ENCODE results near the gene SMAGP.
A peak's percentile ranks its signal among the peaks of the same experiment; 100 is the strongest.
"Not testable (repeated sequence)": the region's sequence is repeated elsewhere in the genome, so short reads cannot be mapped to it uniquely, and the experiment has no call there.

Gene SMAGP

GRCh38 chr12:51242876-51243275 is 27.3 kb downstream of the SMAGP start:
- Histone ChIP-seq H3K9me3 (ENCODE audit: control insufficient read depth, low read length) (no peaks in the 10 kb centered on the region), H3K27ac (ENCODE audit: insufficient read depth, low read depth, low read length, poor library complexity, severe bottlenecking) (no peak overlapping the region), H3K4me1 (ENCODE audit: control insufficient read depth, insufficient read depth, low read length) (peaks cover 12% of the 10 kb centered on the region), H3K4me3 (ENCODE audit: insufficient read depth, low read depth, low read length) (no peak overlapping the region), H3K27me3 (ENCODE audit: control insufficient read depth, insufficient read depth, low read length, poor library complexity, severe bottlenecking) (no peaks in the 10 kb centered on the region), H3K36me3 (ENCODE audit: control insufficient read depth, insufficient read depth, low read length) (peaks cover 27% of the 10 kb centered on the region)
- 94 to 96% methylated on average over 7 of the region's 7 CpGs for WGBS, 2 experiments

DNA sequence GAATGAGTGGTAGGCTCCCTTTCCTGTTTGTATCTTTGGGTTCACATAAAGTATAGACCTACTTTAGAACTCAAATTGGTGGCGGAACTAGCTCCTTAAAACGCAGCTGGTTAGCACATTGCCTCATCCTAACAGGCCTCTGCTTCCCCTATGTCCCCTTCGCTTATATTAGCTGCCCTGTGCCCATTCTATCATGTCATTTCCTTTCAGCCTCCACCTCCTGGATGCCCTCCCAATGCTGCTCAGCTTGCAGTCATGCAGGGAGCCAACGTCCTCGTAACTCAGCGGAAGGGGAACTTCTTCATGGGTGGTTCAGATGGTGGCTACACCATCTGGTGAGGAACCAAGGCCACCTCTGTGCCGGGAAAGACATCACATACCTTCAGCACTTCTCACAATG is 28.1 kb downstream of the SMAGP start:
- no peaks in the 10 kb centered on the region for H3K9me3 ChIP-seq (ENCODE audit: control insufficient read depth, low read length)
- WGBS, 2 experiments = 90 to 97% methylated on average over 6 of the region's 7 CpGs
- H3K36me3 ChIP-seq (ENCODE audit: control insufficient read depth, insufficient read depth, low read length) = peaks cover 27% of the 10 kb centered on the region
- no peak overlapping the region for H3K27ac ChIP-seq (ENCODE audit: insufficient read depth, low read depth, low read length, poor library complexity, severe bottlenecking)
- peaks cover 5% of the 10 kb centered on the region for H3K4me1 ChIP-seq (ENCODE audit: control insufficient read depth, insufficient read depth, low read length)
- H3K27me3 ChIP-seq (ENCODE audit: control insufficient read depth, insufficient read depth, low read length, poor library complexity, severe bottlenecking) = no peaks in the 10 kb centered on the region
- no peak overlapping the region for H3K4me3 ChIP-seq (ENCODE audit: insufficient read depth, low read depth, low read length)

- peaks cover 27% of the 10 kb centered on the region for H3K36me3 ChIP-seq (ENCODE audit: control insufficient read depth, insufficient read depth, low read length)
- 81 to 97% methylated on average over 2 of the region's 2 CpGs for WGBS, 2 experiments
- no peak overlapping the region for H3K27ac ChIP-seq (ENCODE audit: insufficient read depth, low read depth, low read length, poor library complexity, severe bottlenecking)
- H3K27me3 ChIP-seq (ENCODE audit: control insufficient read depth, insufficient read depth, low read length, poor library complexity, severe bottlenecking) = no peaks in the 10 kb centered on the region
- no peaks in the 10 kb centered on the region for H3K9me3 ChIP-seq (ENCODE audit: control insufficient read depth, low read length)
- H3K4me1 ChIP-seq (ENCODE audit: control insufficient read depth, insufficient read depth, low read length) = peaks cover 4% of the 10 kb centered on the region
- no peak overlapping the region for H3K4me3 ChIP-seq (ENCODE audit: insufficient read depth, low read depth, low read length)
These were observed 29.2 kb downstream of the SMAGP start for GRCh38 chr12:51240971-51241370.

GRCh38 chr12:51238510-51239334 is 31.5 kb downstream of the SMAGP start, which contains the start of gene DAZAP2:
TSS of gene DAZAP2 (plus strand) at chr12:51238826. CDS start at chr12:51238908, 82 bp downstream.
- Histone ChIP-seq H3K27me3 (ENCODE audit: control insufficient read depth, insufficient read depth, low read length, poor library complexity, severe bottlenecking) (no peaks in the 10 kb centered on the region), H3K36me3 (ENCODE audit: control insufficient read depth, insufficient read depth, low read length) (peaks cover 27% of the 10 kb centered on the region), H3K9me3 (ENCODE audit: control insufficient read depth, low read length) (no peaks in the 10 kb centered on the region), H3K27ac (ENCODE audit: insufficient read depth, low read depth, low read length, poor library complexity, severe bottlenecking) (peak within 1 kb of the TSS; percentile 97), H3K4me3 (ENCODE audit: insufficient read depth, low read depth, low read length) (peak within 1 kb of the TSS; percentile 100), H3K4me1 (ENCODE audit: control insufficient read depth, insufficient read depth, low read length) (peaks cover 4% of the 10 kb centered on the region)
- WGBS, 2 experiments = 0 to 1% methylated on average over 70 of the region's 70 CpGs

DNA sequence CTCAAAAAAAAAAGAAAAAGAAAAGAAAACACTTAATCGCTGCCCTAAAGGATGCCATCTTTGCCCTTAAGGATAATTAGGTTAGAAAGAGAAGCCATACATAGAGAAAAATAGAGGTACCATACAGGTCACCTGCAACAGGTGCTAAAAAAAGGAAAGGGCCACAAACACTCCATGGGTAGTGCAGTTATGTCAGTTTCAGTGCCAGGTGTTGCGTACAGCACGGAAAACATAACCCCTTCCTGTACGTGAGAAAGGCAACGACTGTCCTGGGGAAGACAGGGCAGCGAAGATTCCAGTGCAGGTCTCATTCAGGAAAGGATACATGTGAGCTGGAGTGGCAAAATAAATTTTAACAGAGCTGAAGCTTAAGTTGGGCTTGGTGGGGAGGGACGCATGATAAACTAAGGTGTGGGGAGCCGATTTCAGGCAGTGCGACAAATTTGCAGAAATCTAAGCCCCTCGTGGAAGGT is 32.1 kb downstream of the SMAGP start:
- H3K36me3 ChIP-seq (ENCODE audit: control insufficient read depth, insufficient read depth, low read length) = peaks cover 27% of the 10 kb centered on the region
- no peaks in the 10 kb centered on the region for H3K9me3 ChIP-seq (ENCODE audit: control insufficient read depth, low read length)
- peak overlapping the region; percentile 31 for H3K27ac ChIP-seq (ENCODE audit: insufficient read depth, low read depth, low read length, poor library complexity, severe bottlenecking)
- peak overlapping the region; percentile 100 for H3K4me3 ChIP-seq (ENCODE audit: insufficient read depth, low read depth, low read length)
- peaks cover 4% of the 10 kb centered on the region for H3K4me1 ChIP-seq (ENCODE audit: control insufficient read depth, insufficient read depth, low read length)
- H3K27me3 ChIP-seq (ENCODE audit: control insufficient read depth, insufficient read depth, low read length, poor library complexity, severe bottlenecking) = no peaks in the 10 kb centered on the region
- 56 to 58% methylated on average over 10 of the region's 10 CpGs for WGBS, 2 experiments

GRCh38 chr12:51234530-51234929 is 35.7 kb downstream of the SMAGP start:
- H3K9me3 ChIP-seq (ENCODE audit: control insufficient read depth, low read length) = no peaks in the 10 kb centered on the region
- H3K27me3 ChIP-seq (ENCODE audit: control insufficient read depth, insufficient read depth, low read length, poor library complexity, severe bottlenecking) = no peaks in the 10 kb centered on the region
- no peaks in the 10 kb centered on the region for H3K36me3 ChIP-seq (ENCODE audit: control insufficient read depth, insufficient read depth, low read length)
- WGBS, 2 experiments = 93 to 99% methylated on average over 5 of the region's 5 CpGs
- no peak overlapping the region for H3K4me3 ChIP-seq (ENCODE audit: insufficient read depth, low read depth, low read length)
- no peak overlapping the region for H3K27ac ChIP-seq (ENCODE audit: insufficient read depth, low read depth, low read length, poor library complexity, severe bottlenecking)
- no peaks in the 10 kb centered on the region for H3K4me1 ChIP-seq (ENCODE audit: control insufficient read depth, insufficient read depth, low read length)

- Histone ChIP-seq H3K27me3 (ENCODE audit: control insufficient read depth, insufficient read depth, low read length, poor library complexity, severe bottlenecking) (no peaks in the 10 kb centered on the region), H3K27ac (ENCODE audit: insufficient read depth, low read depth, low read length, poor library complexity, severe bottlenecking) (no peak overlapping the region), H3K36me3 (ENCODE audit: control insufficient read depth, insufficient read depth, low read length) (no peaks in the 10 kb centered on the region), H3K4me3 (ENCODE audit: insufficient read depth, low read depth, low read length) (no peak overlapping the region), H3K4me1 (ENCODE audit: control insufficient read depth, insufficient read depth, low read length) (no peaks in the 10 kb centered on the region), H3K9me3 (ENCODE audit: control insufficient read depth, low read length) (no peaks in the 10 kb centered on the region)
These were observed 37.6 kb downstream of the SMAGP start for GRCh38 chr12:51232642-51233041.

GRCh38 chr12:51229116-51229809 is 41.0 kb downstream of the SMAGP start:
- Histone ChIP-seq H3K27ac (ENCODE audit: insufficient read depth, low read depth, low read length, poor library complexity, severe bottlenecking) (no peak overlapping the region), H3K27me3 (ENCODE audit: control insufficient read depth, insufficient read depth, low read length, poor library complexity, severe bottlenecking) (no peaks in the 10 kb centered on the region), H3K4me1 (ENCODE audit: control insufficient read depth, insufficient read depth, low read length) (no peaks in the 10 kb centered on the region), H3K36me3 (ENCODE audit: control insufficient read depth, insufficient read depth, low read length) (no peaks in the 10 kb centered on the region), H3K9me3 (ENCODE audit: control insufficient read depth, low read length) (no peaks in the 10 kb centered on the region), H3K4me3 (ENCODE audit: insufficient read depth, low read depth, low read length) (no peak overlapping the region)
- WGBS, 2 experiments = 95 to 96% methylated on average over 7 of the region's 7 CpGs

- Histone ChIP-seq H3K27me3 (ENCODE audit: control insufficient read depth, insufficient read depth, low read length, poor library complexity, severe bottlenecking) (no peaks in the 10 kb centered on the region), H3K4me3 (ENCODE audit: insufficient read depth, low read depth, low read length) (no peak overlapping the region), H3K4me1 (ENCODE audit: control insufficient read depth, insufficient read depth, low read length) (no peaks in the 10 kb centered on the region), H3K9me3 (ENCODE audit: control insufficient read depth, low read length) (no peaks in the 10 kb centered on the region), H3K36me3 (ENCODE audit: control insufficient read depth, insufficient read depth, low read length) (no peaks in the 10 kb centered on the region), H3K27ac (ENCODE audit: insufficient read depth, low read depth, low read length, poor library complexity, severe bottlenecking) (no peak overlapping the region)
- WGBS, 2 experiments = 94 to 100% methylated on average over 1 of the region's 1 CpG
These were observed 42.3 kb downstream of the SMAGP start for GRCh38 chr12:51227962-51228361.

DNA sequence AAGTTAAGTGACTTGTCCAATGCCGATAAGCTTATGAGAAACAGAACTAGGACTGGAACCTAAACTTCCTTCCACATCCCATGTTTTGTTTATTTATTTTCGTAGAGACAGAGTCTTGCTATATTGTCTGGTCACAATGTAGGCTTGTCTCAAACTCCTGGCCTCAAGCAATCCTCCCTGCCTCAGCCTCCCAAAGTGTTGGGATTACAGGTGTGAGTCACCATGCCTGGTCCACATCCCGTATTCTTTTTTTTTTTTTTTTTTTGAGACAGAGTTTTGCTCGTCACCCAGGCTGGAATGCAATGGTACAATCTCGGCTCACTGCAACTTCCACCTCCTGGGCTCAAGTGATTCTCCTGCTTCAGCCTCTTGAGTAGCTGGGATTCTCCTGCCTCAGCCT is 43.1 kb downstream of the SMAGP start:
- 95 to 97% methylated on average over 5 of the region's 5 CpGs for WGBS, 2 experiments
- not testable (repeated sequence) for H3K27ac ChIP-seq (ENCODE audit: insufficient read depth, low read depth, low read length, poor library complexity, severe bottlenecking); H3K27me3 ChIP-seq (ENCODE audit: control insufficient read depth, insufficient read depth, low read length, poor library complexity, severe bottlenecking); H3K4me1 ChIP-seq (ENCODE audit: control insufficient read depth, insufficient read depth, low read length); H3K4me3 ChIP-seq (ENCODE audit: insufficient read depth, low read depth, low read length); H3K9me3 ChIP-seq (ENCODE audit: control insufficient read depth, low read length); H3K36me3 ChIP-seq (ENCODE audit: control insufficient read depth, insufficient read depth, low read length)

All from ectodermal cell (in vitro differentiated cells).